Activated gamma-delta T cell (primary cell): ENCODE results near the gene PRAC1.

Experiments used
- DNase-seq: peaks from one replicate; lab custom pipeline; 2025; lab: John Stamatoyannopoulos, UW
- total RNA-seq, 2 donors: gene quantifications; one replicate each; lab custom pipeline; 2026; lab: John Stamatoyannopoulos, UW

PRAC1 gene
- 0 reads per million in 2 donors for total RNA-seq

- no peak for DNase-seq
Observed at GRCh38 chr17:48722201-48722907, at the start of gene PRAC1. TSS of gene PRAC1 (minus strand) at chr17:48722518. CDS start at chr17:48722392, 126 bp downstream.

- no peak for DNase-seq
Observed at GRCh38 chr17:48770954-48771353, 48.6 kb upstream of the PRAC1 start.

GRCh38 chr17:48769009-48769675 is 46.8 kb upstream of the PRAC1 start:
- DNase-seq: no peak

GRCh38 chr17:48767263-48767774 is 45.0 kb upstream of the PRAC1 start:
- no peak for DNase-seq

- no peak for DNase-seq
Observed at GRCh38 chr17:48761114-48761513, 38.8 kb upstream of the PRAC1 start.

- DNase-seq: no peak
Observed at GRCh38 chr17:48760411-48760810, 38.1 kb upstream of the PRAC1 start.

- DNase-seq: no peak
Observed at GRCh38 chr17:48759288-48759687, 37.0 kb upstream of the PRAC1 start.

GRCh38 chr17:48757524-48757961 is 35.2 kb upstream of the PRAC1 start:
- DNase-seq: no peak

GRCh38 chr17:48756830-48757251 is 34.5 kb upstream of the PRAC1 start:
- no peak for DNase-seq

- DNase-seq: no peak
Observed at GRCh38 chr17:48755356-48755755, 33.0 kb upstream of the PRAC1 start.

GRCh38 chr17:48754500-48755261 is 32.4 kb upstream of the PRAC1 start:
- DNase-seq: no peak

- DNase-seq: no peak
Observed at GRCh38 chr17:48753794-48754499, 31.6 kb upstream of the PRAC1 start.

- no peak for DNase-seq
Observed at GRCh38 chr17:48752399-48753288, 30.3 kb upstream of the PRAC1 start.

- no peak for DNase-seq
Observed at GRCh38 chr17:48751733-48752398, 29.5 kb upstream of the PRAC1 start.

GRCh38 chr17:48751172-48751571 is 28.9 kb upstream of the PRAC1 start:
- DNase-seq: no peak

GRCh38 chr17:48749621-48750553 is 27.6 kb upstream of the PRAC1 start:
- no peak for DNase-seq

- DNase-seq: no peak
Observed at GRCh38 chr17:48748718-48749566, 26.6 kb upstream of the PRAC1 start.
